SH-SY5Y (cell line): Measurements from ENCODE around the gene PPFIBP2.

Experiments
- GATA2 ChIP-seq: IDR thresholded peaks from 2 replicates; pipeline ENCODE4 v1.6.1; 2011; ENCODE audit warnings: mild to moderate bottlenecking, low read depth, low read length
- GATA3 ChIP-seq: IDR thresholded peaks from 2 replicates; pipeline ENCODE4 v1.6.1; 2011; ENCODE audit warnings: low read depth, mild to moderate bottlenecking, low read length, moderate library complexity

DNA sequence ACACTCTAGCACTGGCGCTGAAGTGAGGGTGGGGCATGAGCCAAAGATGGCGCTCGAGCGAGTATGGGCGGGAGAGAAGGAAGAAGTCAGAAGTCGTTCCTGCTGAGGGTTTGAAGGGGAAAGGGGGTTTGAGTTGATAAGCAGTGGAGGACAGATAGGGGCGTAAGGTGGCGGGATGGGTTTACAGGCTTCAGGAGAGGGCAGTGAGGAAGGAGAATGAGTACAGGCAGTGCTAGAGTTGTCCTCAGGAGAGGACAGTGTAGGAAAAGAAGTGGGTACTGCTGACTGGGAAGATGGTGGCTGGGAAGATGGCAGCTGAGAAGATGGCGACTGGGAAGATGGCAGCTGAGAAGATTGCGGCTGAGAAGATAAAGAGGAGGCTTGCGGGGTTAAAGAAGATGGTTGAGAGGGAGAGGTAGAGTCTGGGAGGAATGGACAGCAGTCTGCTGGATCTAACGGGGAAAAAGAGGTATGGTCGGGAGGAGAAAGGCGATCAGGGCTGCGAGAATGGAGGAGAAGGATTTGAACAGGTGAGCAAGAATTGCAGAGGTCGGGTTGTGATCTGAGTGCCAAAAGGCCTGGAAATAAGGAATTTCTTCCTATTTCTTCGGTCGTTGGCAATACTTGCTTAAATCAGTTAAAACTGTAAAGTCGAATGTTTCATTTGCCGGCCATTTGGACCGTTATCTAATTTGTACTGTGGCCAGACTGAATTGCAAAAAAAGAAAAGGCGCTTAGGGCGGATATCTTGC lies 5.2 kb downstream of the PPFIBP2 start:
- TF ChIP-seq GATA2 (no peak), GATA3 (no peak)
